Panc1 (cell line): ENCODE data around the gene PTPN4. TPM values are rescaled to one million over a fixed set of nuclear protein-coding genes. Genes with fewer than 3 reads are reported as not detected.
"Not testable (repeated sequence)": the region's sequence is repeated elsewhere in the genome, so short reads cannot be mapped to it uniquely, and the experiment has no call there.

Experiments
- ATAC-seq: fragments of 200-7000 bp; cut with Tn5 transposase; 2 replicates; pipeline ENCODE4 v1.9.1; 2020; ENCODE audit warnings: mild to moderate bottlenecking, moderate library complexity
- BruUV-seq: library from RNA; stranded (reverse); fragments of 400-500 nt; replicated peaks from 2 replicates; lab custom pipeline; 2021; lab: Mats Ljungman, UMichigan
- CTCF ChIA-PET: fragments of 300-600 bp; sonication (Branson Sonifier 250); formaldehyde crosslinking; loops from one replicate; lab custom pipeline; 2022; ENCODE audit warnings: antibody characterized with exemption; lab: Charles Lee
- POLR2A ChIA-PET: fragments of 300-600 bp; sonication (Branson Sonifier 250); formaldehyde crosslinking; loops from one replicate; lab custom pipeline; 2022; ENCODE audit warnings: antibody characterized with exemption; lab: Charles Lee
- DNase-seq: peaks from one replicate; pipeline ENCODE4 v3.0.0-alpha.2; 2010; ENCODE audit warnings: low read depth, low spot score
- H3K27ac ChIP-seq: 2 replicates; pipeline ENCODE4 v1.5.1; 2011; ENCODE audit warnings: mild to moderate bottlenecking, low read length, inconsistent platforms
- H3K27me3 ChIP-seq: fragments of 200-500 bp; sonication (Bioruptor generic); 2 replicates; pipeline ENCODE4 v1.6.0; 2014; ENCODE audit warnings: low read length, inconsistent platforms; ENCODE audit not compliant: control insufficient read depth, insufficient read depth
- H3K36me3 ChIP-seq: fragments of 200-500 bp; sonication (Bioruptor generic); 2 replicates; pipeline ENCODE4 v1.5.1; 2014; ENCODE audit warnings: inconsistent platforms, mild to moderate bottlenecking, low read length, moderate library complexity; ENCODE audit not compliant: control insufficient read depth, insufficient read depth
- H3K4me1 ChIP-seq: 2 replicates; pipeline ENCODE4 v1.5.1; 2011; ENCODE audit warnings: inconsistent platforms, mild to moderate bottlenecking, low read length, moderate library complexity; ENCODE audit not compliant: control insufficient read depth, insufficient read depth
- H3K4me3 ChIP-seq, 2 experiments: 2 replicates each; pipeline ENCODE4 v1.5.1; 2011 to 2012; ENCODE audit warnings: low read depth in 2 of 2, low read length in 2 of 2, mild to moderate bottlenecking in 2 of 2, inconsistent platforms in 1 of 2, moderate library complexity in 1 of 2
- H3K9me3 ChIP-seq: fragments of 200-500 bp; sonication (Bioruptor generic); 2 replicates; pipeline ENCODE4 v1.5.1; 2014; ENCODE audit warnings: low read depth, mild to moderate bottlenecking, inconsistent platforms, low read length, moderate library complexity; ENCODE audit not compliant: control insufficient read depth, insufficient read depth
- CTCF ChIP-seq: fragments of 450-650 bp; IDR thresholded peaks from 2 replicates; pipeline ENCODE4 v1.5.1; 2017; ENCODE audit warnings: mild to moderate bottlenecking
- POLR2AphosphoS5 ChIP-seq: IDR thresholded peaks from 2 replicates; pipeline ENCODE4 v1.6.1; 2012; ENCODE audit warnings: mild to moderate bottlenecking, low read depth, low read length, moderate library complexity
- SIN3A ChIP-seq: IDR thresholded peaks from 2 replicates; pipeline ENCODE4 v1.6.1; 2012; ENCODE audit warnings: low read depth, mild to moderate bottlenecking, low read length, moderate library complexity, borderline replicate concordance; ENCODE audit not compliant: insufficient read depth
- TCF7L2 ChIP-seq: IDR thresholded peaks from 2 replicates; pipeline ENCODE4 v1.6.1; 2011; ENCODE audit warnings: mild to moderate bottlenecking, low read depth, low read length, inconsistent platforms
- in situ Hi-C: cut with HindIII; loops from 2 replicates; pipeline ENCODE4 v1.10.0; 2016; ENCODE audit warnings: low sequenced_read_pairs, low pct_unique_long_range_greater_than_20kb
- intact Hi-C: fragments of 100-400 bp; cut with micrococcal nuclease; formaldehyde crosslinking; loops from one replicate; pipeline ENCODE4 v1.10.0; 2022; ENCODE audit not compliant: unreplicated experiment
- total RNA-seq: library from RNA; stranded (reverse); gene quantifications from one replicate; pipeline ENCODE4 v1.2.1, GENCODE V29; 2021; ENCODE audit not compliant: unreplicated experiment
- TF ChIP-seq, protein P1 (sequence below), 2 experiments: IDR thresholded peaks; 2 replicates each; pipeline ENCODE4 v1.6.1; 2011 to 2012; ENCODE audit warnings: low read depth in 2 of 2, control low read depth in 1 of 2, low read length in 1 of 2, mild to moderate bottlenecking in 1 of 2, moderate library complexity in 1 of 2; ENCODE audit not compliant: insufficient read depth in 1 of 2

Gene PTPN4
- total RNA-seq, 1 experiment from 2014 or later = 45.9 TPM

GRCh38 chr2:120018549-120018948 lies 258.8 kb downstream of the PTPN4 start:
- BruUV-seq = no TSS peak
- intact Hi-C loops (no loop called here), in situ Hi-C loops (no loop called here)
- DNase-seq = no peak
- Histone ChIP-seq H3K27ac (no peak overlapping the region), H3K4me1 (peaks cover 19% of the 10 kb centered on the region), H3K4me3 (no peak overlapping the region), H3K9me3 (no peaks in the 10 kb centered on the region), H3K36me3 (no peaks in the 10 kb centered on the region), H3K27me3 (no peaks in the 10 kb centered on the region)
- TF ChIP-seq TCF7L2 = no peak
- TF ChIP-seq CTCF = no peak
- TF ChIP-seq POLR2AphosphoS5 = no peak
- POLR2A ChIA-PET = interaction anchor here (0.7 kb wide), 1 partner anchor 8 kb away, joined by 3 read pairs; no protein-coding TSS in a partner anchor
- CTCF ChIA-PET = no interaction called here
- no peak for ATAC-seq

DNA sequence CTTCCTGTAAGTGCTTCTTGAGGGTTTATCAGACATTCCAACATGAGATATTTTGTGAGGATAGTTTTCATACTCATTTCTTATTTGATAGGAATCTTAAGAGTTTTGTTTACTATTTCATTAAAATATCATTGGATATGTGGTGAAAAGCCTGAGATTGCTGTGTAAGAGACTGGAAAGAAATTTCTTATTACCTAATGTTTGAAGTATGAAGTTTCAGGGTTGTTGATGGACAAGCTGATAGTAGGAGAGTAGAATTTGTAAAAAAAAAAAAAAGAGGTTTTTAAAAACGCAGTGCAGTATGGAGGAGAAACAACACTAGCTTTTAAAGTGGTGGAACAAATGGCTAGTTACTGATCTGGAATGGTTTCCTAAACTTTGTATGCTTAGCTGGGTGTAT lies 260.8 kb downstream of the PTPN4 start:
- no TSS peak for BruUV-seq
- ChIA-PET CTCF (interaction anchor here (0.6 kb wide), 1 partner anchor 1716 kb away, joined by 5 read pairs; the partner anchor contains the start of gene NIFK), POLR2A (no interaction called here)
- peaks cover 9% of the 10 kb centered on the region for H3K4me1 ChIP-seq
- H3K4me3 ChIP-seq = no peak overlapping the region
- H3K9me3 ChIP-seq = no peaks in the 10 kb centered on the region
- H3K27me3 ChIP-seq = no peaks in the 10 kb centered on the region
- H3K36me3 ChIP-seq = no peaks in the 10 kb centered on the region
- intact Hi-C loops (no loop called here), in situ Hi-C loops (no loop called here)
- no peak for DNase-seq
- ATAC-seq = no peak
- TF ChIP-seq, protein P1, sequence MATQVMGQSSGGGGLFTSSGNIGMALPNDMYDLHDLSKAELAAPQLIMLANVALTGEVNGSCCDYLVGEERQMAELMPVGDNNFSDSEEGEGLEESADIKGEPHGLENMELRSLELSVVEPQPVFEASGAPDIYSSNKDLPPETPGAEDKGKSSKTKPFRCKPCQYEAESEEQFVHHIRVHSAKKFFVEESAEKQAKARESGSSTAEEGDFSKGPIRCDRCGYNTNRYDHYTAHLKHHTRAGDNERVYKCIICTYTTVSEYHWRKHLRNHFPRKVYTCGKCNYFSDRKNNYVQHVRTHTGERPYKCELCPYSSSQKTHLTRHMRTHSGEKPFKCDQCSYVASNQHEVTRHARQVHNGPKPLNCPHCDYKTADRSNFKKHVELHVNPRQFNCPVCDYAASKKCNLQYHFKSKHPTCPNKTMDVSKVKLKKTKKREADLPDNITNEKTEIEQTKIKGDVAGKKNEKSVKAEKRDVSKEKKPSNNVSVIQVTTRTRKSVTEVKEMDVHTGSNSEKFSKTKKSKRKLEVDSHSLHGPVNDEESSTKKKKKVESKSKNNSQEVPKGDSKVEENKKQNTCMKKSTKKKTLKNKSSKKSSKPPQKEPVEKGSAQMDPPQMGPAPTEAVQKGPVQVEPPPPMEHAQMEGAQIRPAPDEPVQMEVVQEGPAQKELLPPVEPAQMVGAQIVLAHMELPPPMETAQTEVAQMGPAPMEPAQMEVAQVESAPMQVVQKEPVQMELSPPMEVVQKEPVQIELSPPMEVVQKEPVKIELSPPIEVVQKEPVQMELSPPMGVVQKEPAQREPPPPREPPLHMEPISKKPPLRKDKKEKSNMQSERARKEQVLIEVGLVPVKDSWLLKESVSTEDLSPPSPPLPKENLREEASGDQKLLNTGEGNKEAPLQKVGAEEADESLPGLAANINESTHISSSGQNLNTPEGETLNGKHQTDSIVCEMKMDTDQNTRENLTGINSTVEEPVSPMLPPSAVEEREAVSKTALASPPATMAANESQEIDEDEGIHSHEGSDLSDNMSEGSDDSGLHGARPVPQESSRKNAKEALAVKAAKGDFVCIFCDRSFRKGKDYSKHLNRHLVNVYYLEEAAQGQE (IDR thresholded peaks at IDR 0.05; ENCODE audit: insufficient read depth in 1 of 2, low read depth in 2 of 2, low read length in 1 of 2) = no peak
- TF ChIP-seq SIN3A (no peak), CTCF (no peak), TCF7L2 (no peak), POLR2AphosphoS5 (no peak)
- no peak overlapping the region for H3K27ac ChIP-seq

DNA sequence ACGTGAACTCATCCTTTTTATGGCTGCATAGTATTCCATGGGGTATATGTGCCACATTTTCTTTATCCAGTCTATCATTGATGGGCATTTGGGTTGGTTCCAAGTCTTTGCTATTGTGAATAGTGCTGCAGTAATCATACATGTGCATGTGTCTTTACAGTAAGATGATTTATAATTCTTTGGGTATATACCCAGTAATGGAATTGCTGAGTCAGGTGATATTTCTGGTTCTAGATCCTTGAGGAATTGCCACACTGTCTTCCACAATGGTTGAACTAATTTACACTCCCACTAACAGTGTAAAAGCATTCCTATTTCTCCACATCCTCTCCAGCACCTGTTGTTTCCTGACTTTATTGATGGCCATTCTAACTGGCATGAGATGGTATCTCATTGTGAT lies 262.8 kb downstream of the PTPN4 start:
- BruUV-seq, H3K4me1 ChIP-seq, H3K27ac ChIP-seq, H3K9me3 ChIP-seq, ATAC-seq, intact Hi-C loops, H3K27me3 ChIP-seq, DNase-seq, CTCF ChIA-PET, POLR2A ChIA-PET, H3K4me3 ChIP-seq, in situ Hi-C loops, H3K36me3 ChIP-seq: not testable (repeated sequence)
